Suprapubic skin (tissue), 3 donors: ENCODE data around the gene SLC47A2.

ENCODE experiments used
- CTCF ChIP-seq, 2 donors: fragments of 200-600 bp in 1 of 2; fragments of 450-650 bp in 1 of 2; sonication (generic) in 1 of 2; IDR thresholded peaks; one replicate each; pipeline ENCODE4 v1.5.1; 2016 to 2019; ENCODE audit warnings: antibody characterized with exemption in 2 of 2, mild to moderate bottlenecking in 1 of 2, moderate library complexity in 1 of 2
- EP300 ChIP-seq: sonication (generic); formaldehyde crosslinking; IDR thresholded peaks from one replicate; pipeline ENCODE4 v1.6.1; 2017; ENCODE audit warnings: antibody characterized with exemption

DNA sequence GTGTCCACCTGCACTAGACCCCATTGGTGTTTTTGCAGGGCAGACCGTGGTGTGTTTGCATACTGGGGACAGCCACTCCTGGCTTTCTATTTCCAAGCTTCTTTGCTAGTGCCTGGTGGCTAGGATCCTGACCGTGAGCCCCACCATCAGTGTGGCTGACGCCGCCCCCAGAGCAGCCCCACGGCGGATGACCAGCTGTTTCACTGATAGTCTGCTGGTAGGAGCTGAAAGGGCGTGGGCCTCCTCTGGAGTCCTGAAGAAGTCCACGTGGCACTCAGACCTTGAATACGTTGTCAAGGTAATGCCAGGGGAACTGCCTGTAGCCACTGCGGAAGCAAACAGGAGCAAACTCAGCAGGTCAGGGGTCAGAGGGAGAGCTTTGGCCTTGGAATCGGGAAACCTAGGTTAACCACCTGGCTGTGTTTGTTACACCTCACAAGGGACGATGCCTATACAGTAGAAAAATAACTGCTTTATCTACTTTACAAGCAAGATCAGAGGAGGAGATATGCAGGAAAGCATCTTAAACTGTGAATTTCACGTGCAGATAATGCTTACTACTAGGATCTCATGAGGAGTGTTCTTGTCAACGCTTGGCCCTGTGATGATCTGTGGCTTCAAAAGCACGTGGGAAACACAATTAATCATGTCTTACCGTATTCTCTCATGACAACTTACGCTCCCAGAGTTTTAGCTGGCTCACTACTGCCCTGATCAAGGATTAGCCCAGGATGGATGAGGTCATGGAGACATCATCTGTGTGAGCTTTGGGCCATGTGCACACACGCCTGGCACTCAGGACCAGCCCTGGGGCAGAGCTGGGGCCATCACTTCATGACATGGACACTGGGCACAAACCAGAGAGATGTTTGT, 37.6 kb downstream of the SLC47A2 start:
- TF ChIP-seq CTCF (IDR thresholded peaks at IDR 0.05) (no peak), EP300 (no peak)
